Esophagus squamous epithelium (tissue), 5 donors: Measurements from ENCODE around the gene MT2A. TPM values are rescaled to one million over a fixed set of nuclear protein-coding genes. Genes with fewer than 3 reads are reported as not detected.

ENCODE experiments used
- DNase-seq: peaks from one replicate; lab custom pipeline; 2025; lab: John Stamatoyannopoulos, UW
- H3K27ac ChIP-seq, 4 donors: fragments of 200-600 bp; sonication (generic); one replicate each; pipeline ENCODE4 v1.5.1; 2016 to 2019; ENCODE audit warnings: mild to moderate bottlenecking in 1 of 4
- H3K27me3 ChIP-seq, 4 donors: fragments of 200-600 bp; sonication (generic); 1 replicate in 3 of 4; 2 replicates in 1 of 4; pipeline versions ENCODE4 v1.5.1 to v1.6.0; 2017 to 2021; ENCODE audit warnings: antibody characterized with exemption in 1 of 4
- H3K36me3 ChIP-seq, 3 donors: fragments of 200-600 bp; sonication (generic); one replicate each; pipeline ENCODE4 v1.5.1; 2016 to 2019
- H3K4me1 ChIP-seq, 3 donors: fragments of 200-600 bp; sonication (generic); one replicate each; pipeline ENCODE4 v1.5.1; 2017 to 2019
- H3K4me3 ChIP-seq, 4 donors: fragments of 200-600 bp; sonication (generic); 1 replicate in 3 of 4; 2 replicates in 1 of 4; pipeline ENCODE4 v1.5.1; 2016 to 2019; ENCODE audit warnings: mild to moderate bottlenecking in 2 of 4, moderate library complexity in 1 of 4
- H3K9me3 ChIP-seq, 3 donors: fragments of 200-600 bp; sonication (generic); one replicate each; pipeline ENCODE4 v1.5.1; 2016 to 2019
- POLR2A ChIP-seq, 4 donors: fragments of 450-650 bp; IDR thresholded peaks; one replicate each; pipeline ENCODE4 v1.6.1; 2017; ENCODE audit warnings: antibody characterized with exemption in 4 of 4, mild to moderate bottlenecking in 4 of 4, moderate library complexity in 3 of 4
- WGBS, 2 donors: methylation state at CpG; one replicate each; pipeline ENCODE4 v1.1.5; 2018; 5-methylcytosine and 5-hydroxymethylcytosine counted together
- intact Hi-C: fragments of 100-400 bp; cut with DNase I; formaldehyde crosslinking; loops from one replicate; pipeline ENCODE4 v1.15.0; 2022
- total RNA-seq, 4 donors: library from RNA; depleted of rRNA; stranded (reverse); fragments of >200 nt; gene quantifications; one replicate each; pipeline ENCODE4 v1.1.0, GENCODE V29; 2016
- TF ChIP-seq, protein P1 (sequence below), 6 experiments: fragments of 450-650 bp in 4 of 6; fragments of 200-600 bp in 2 of 6; sonication (generic) in 2 of 6; IDR thresholded peaks; one replicate each; pipeline ENCODE4 v1.5.1; 2016 to 2019; ENCODE audit warnings: antibody characterized with exemption in 6 of 6, mild to moderate bottlenecking in 4 of 6, moderate library complexity in 4 of 6
- donor health status: DM: yes; HTN: yes; CAD: no.

MT2A gene
- total RNA-seq, 4 donors from 2014 or later, result 76.5 to 157 (median 96.2) TPM

- peak overlapping the region; percentile 42 to 87 (median 80) for H3K27ac ChIP-seq
- no peaks in the 10 kb centered on the region for H3K9me3 ChIP-seq
- H3K4me3 ChIP-seq, result peak overlapping the region; percentile 21 to 71 (median 53)
- WGBS, 2 donors, result 50 to 76% methylated on average over 2 to 4 of the region's 6 CpGs
- peaks cover 16 to 51% (median 16%) of the 10 kb centered on the region in 3 donors for H3K4me1 ChIP-seq
- DNase-seq, result no peak
- H3K36me3 ChIP-seq, result no peaks in the 10 kb centered on the region
- intact Hi-C loops, result no loop called here
- TF ChIP-seq POLR2A (IDR thresholded peaks at IDR 0.05), result no peak
- TF ChIP-seq, protein P1, sequence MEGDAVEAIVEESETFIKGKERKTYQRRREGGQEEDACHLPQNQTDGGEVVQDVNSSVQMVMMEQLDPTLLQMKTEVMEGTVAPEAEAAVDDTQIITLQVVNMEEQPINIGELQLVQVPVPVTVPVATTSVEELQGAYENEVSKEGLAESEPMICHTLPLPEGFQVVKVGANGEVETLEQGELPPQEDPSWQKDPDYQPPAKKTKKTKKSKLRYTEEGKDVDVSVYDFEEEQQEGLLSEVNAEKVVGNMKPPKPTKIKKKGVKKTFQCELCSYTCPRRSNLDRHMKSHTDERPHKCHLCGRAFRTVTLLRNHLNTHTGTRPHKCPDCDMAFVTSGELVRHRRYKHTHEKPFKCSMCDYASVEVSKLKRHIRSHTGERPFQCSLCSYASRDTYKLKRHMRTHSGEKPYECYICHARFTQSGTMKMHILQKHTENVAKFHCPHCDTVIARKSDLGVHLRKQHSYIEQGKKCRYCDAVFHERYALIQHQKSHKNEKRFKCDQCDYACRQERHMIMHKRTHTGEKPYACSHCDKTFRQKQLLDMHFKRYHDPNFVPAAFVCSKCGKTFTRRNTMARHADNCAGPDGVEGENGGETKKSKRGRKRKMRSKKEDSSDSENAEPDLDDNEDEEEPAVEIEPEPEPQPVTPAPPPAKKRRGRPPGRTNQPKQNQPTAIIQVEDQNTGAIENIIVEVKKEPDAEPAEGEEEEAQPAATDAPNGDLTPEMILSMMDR (IDR thresholded peaks at IDR 0.05), result no peak
- peaks cover 0 to 67% (median 5%) of the 10 kb centered on the region in 4 donors for H3K27me3 ChIP-seq
Observed at GRCh38 chr16:56632848-56633365, 24.5 kb downstream of the MT2A start.

GRCh38 chr16:56633535-56633934, 25.2 kb downstream of the MT2A start:
- WGBS, 2 donors, result 59 to 74% methylated on average over 4 to 7 of the region's 7 CpGs
- no peak for DNase-seq
- H3K27me3 ChIP-seq, result peaks cover 0 to 73% (median 8%) of the 10 kb centered on the region in 4 donors
- peak overlapping the region in 3 of 4 donors; percentile 51 to 71 (median 55) for H3K4me3 ChIP-seq
- H3K4me1 ChIP-seq, result peaks cover 16 to 57% (median 22%) of the 10 kb centered on the region in 3 donors
- TF ChIP-seq, protein P1 (IDR thresholded peaks at IDR 0.05), result no peak
- TF ChIP-seq POLR2A (IDR thresholded peaks at IDR 0.05), result no peak
- H3K36me3 ChIP-seq, result no peaks in the 10 kb centered on the region
- peak overlapping the region in 3 of 4 donors; percentile 13 to 87 (median 76) for H3K27ac ChIP-seq
- intact Hi-C loops, result no loop called here
- H3K9me3 ChIP-seq, result no peaks in the 10 kb centered on the region

DNA sequence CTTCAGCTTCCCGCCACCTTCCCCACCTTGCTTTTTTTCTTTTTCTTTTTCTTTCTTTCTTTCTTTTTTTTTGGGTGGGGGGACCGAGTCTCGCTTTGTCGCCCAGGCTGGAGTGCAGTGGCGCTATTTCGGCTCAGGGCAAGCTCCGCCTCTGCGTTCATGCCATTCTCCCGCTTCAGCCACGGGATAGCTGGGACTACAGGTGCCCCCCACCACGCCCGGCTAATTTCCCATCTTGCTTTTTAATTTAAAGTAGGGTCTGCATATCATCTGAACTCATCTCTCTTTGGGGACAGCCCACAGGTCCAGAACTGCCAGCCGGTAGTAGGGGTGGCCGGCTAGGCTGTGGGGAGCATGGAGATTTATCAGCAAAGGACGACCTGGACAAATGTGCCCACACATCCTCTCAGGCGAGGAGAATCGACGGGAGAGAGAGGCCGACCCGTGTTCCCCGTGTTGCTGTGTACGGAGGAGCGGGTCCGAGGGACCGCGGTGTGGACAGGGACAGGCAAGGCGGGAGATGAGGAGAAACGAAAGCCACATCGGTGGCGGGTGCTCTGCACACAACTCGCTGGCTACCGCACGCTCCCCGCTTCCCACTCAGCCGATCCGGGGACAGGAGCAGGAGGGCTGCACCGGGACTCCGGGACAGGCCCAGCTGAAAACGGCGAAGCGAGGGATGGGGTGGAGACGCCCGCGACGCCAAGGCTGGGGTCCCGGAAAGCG, 26.5 kb downstream of the MT2A start:
- intact Hi-C loops, result no loop called here
- TF ChIP-seq, protein P1 (IDR thresholded peaks at IDR 0.05), result no peak
- TF ChIP-seq POLR2A (IDR thresholded peaks at IDR 0.05), result no peak
- Histone ChIP-seq H3K4me1 (peaks cover 16 to 64% (median 29%) of the 10 kb centered on the region in 3 donors), H3K27ac (no peak overlapping the region), H3K27me3 (peaks cover 3 to 86% (median 9%) of the 10 kb centered on the region in 4 donors), H3K9me3 (no peaks in the 10 kb centered on the region), H3K4me3 (peak overlapping the region in 2 of 4 donors; percentile 34 to 51), H3K36me3 (no peaks in the 10 kb centered on the region)
- no peak for DNase-seq
- 19 to 40% methylated on average over 16 to 32 of the region's 47 CpGs for WGBS, 2 donors

GRCh38 chr16:56635441-56635967, 27.1 kb downstream of the MT2A start:
- peaks cover 3 to 93% (median 9%) of the 10 kb centered on the region in 4 donors for H3K27me3 ChIP-seq
- no peak overlapping the region for H3K27ac ChIP-seq
- WGBS, 2 donors, result 23 to 40% methylated on average over 7 to 12 of the region's 40 CpGs
- H3K36me3 ChIP-seq, result no peaks in the 10 kb centered on the region
- H3K4me1 ChIP-seq, result peaks cover 16 to 64% (median 29%) of the 10 kb centered on the region in 3 donors
- TF ChIP-seq, protein P1 (IDR thresholded peaks at IDR 0.05), result no peak
- TF ChIP-seq POLR2A (IDR thresholded peaks at IDR 0.05), result no peak
- intact Hi-C loops, result no loop called here
- no peaks in the 10 kb centered on the region for H3K9me3 ChIP-seq
- peak overlapping the region in 2 of 4 donors; percentile 34 to 51 for H3K4me3 ChIP-seq
- DNase-seq, result no peak
